Activated naive CD4-positive, alpha-beta T cell (primary cell): Measurements from ENCODE around the gene ADCY2.

Experiments used
- DNase-seq, 4 experiments: peaks; one replicate each; lab custom pipeline; 2025; lab: John Stamatoyannopoulos, UW

ADCY2 gene

DNA sequence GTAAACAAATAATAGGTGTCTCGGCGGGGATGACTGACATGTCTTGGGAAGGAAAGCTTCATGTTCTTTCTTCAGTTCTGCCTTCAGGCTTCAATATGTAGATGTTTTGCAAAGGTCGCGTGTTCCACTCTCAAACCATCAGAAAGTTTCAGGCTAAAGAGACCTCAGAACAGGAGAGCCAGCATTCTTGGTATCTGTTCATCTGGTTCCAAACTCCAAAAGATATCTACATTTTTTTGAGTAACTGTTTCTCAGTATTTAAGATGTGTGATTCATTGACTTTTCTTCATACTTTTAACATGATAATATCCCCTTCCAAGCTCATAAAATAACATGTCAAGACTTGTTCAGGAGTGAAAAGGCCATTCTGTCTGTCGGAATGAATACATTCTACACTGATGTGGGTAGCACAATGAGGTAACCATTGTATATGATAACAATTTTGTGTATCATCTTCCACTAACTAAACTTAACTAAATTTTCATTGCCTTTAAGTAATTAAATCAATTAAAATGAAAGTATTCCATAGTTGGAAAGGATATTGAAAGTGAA, 271.4 kb downstream of the ADCY2 start:
- DNase-seq = no peak

DNA sequence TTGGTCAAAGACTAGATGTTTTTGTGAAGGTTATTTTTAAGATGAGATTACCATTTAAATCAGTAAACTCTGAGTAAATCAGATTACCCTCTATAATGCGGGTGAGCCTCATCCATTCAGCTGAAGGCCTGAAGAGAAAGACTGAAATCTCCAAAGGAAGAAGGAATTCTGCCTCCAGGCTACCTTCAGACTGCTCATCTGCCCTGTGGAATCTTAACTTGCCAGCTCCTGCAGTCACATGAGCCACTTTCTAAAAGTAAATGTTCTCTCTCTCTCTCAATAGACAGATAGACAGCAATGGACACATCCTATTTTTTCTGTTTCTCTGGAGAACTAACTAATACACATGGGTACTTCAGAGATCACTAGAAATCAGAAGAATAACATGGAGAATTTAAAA, 272.2 kb downstream of the ADCY2 start:
- DNase-seq = no peak

DNA sequence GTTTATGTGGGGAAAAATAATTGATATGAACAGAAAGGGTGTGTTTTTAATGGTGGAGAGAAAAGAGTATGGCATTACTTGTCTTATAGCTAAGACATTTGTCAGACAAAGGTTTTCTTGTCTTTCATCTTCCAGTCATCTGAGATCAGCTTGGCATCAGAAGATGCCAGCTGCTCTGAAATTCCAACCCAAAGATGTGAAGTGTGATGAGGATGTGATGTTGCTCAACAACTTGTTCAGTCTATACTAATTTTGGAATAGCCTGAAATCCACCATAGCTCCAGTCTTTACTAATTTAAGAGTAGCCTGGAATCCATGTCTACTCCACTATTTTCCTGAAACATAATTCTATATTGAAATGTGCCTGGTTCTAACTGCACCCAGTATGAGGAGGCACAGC, 272.7 kb downstream of the ADCY2 start:
- DNase-seq = no peak

DNA sequence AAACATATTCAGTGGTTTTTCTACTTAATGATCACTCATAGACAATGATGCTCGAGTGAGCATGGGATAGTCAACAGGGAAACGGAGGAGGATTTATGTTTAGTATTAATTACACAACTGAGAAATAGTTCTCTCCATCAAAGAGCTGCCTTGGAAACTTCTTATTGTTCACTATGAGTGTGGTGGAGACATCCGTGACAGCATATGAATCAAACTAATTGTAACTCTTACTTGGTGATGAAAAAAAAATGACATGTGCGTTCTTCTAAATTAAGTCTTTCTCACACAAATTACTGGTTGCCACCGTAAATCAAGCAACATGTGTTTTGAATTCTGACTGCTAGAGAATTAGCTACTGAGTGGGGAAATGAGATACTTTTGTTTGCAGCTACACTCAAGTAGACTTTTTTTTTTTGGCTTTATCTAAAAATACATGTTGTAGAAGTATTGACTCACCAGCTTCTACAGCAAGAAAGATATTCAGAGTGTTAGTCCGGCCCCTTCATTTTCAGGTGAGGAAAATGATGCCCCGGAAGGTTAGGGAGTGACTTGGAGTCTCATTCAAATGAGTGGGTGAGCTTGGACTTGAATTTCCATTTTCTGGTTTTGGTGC, 275.5 kb downstream of the ADCY2 start:
- no peak for DNase-seq

DNA sequence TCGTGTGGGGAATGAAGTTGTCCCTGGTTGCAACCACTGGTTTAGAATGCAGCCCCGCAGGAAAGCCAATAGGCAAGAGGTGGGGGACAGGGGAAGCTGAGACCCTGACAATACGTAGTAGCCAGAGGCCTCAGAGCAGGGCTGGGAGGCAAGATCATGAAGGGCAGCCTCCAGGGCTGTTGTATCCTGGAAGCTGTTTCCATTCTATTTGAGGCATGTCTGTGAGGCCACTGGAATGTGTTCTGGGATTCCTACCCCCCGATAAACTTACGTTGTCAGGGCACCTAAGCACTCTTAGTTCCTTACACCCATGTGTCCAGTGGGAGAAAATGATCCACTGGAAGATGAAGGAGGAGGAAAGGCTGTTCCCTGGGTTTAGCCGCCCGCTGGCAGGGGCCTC, 277.7 kb downstream of the ADCY2 start:
- peak in 1 of 4 experiments; percentile 1 for DNase-seq

DNA sequence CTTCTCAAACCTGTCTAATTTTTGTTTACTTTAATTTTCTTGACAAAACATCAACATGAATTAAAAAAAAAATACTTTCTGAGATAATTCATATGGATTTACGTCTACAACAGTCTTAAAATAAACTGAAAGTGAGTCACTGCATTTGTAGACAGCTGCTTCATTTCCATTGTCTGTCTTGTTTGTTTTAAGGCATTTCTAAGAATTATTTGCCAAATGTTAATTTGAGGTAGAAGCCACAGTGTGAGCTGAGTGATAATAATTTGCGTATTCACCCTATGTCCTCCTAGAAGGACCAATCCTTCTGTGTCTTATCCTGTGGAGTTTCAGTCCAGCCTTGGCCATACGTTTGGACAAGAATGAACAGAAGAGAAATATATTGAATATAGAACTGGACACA, 280.5 kb downstream of the ADCY2 start:
- DNase-seq = no peak

DNA sequence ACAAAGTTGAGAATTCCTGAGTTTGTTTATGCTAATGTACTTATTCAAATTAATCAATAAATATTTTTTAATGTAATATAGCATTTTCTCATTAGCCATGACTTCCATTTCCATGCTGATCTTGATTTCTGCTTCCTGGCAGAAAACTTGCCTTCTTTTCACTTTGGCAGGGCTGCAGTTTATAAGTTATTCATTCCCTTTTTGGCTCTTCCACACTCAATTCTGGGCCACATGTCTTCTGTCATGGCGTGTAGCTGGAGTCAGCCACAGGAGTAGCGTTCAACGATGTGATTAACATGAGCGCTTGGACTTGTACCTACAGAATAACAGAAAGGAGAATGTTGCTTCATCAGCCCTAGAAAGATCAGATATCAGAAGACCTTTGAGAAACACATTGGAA, 282.1 kb downstream of the ADCY2 start:
- DNase-seq = no peak

DNA sequence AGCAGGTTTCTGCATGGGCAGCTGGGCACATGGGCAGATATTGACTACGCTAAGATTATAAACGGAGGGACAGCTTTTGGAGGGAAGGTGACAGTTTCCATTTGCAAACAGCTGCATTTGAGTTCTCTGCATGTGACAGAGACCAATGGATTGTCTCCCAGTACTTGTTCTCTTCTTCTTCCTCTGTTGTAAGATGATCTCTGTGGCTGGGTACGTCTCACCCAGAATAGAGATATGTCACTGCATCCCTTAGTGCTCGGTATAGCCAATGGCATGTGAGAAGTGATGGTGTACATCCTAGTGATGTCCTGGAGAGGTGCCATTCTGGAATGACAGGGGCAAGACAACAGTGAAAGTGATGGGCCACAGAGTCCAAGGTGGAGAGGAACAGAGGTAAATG, 283.7 kb downstream of the ADCY2 start:
- no peak for DNase-seq

DNA sequence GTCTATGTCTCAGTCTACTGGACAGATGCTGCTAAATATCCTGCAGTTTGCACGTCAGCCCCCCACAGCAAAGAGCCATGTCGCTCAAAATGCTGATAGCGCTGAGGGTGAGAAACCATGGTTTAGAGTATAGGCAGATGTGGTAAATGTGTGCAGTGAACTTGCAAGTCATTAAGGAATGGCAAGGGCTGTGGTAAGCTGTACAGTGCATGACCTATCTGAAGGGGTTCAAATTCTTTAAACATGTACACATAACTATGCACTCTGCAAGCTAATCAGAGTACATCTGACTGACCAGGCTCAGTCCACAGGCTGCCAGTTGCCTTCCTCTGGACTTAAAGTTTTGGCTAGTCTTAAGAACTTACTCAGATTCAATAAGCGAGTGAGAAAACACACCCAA, 284.3 kb downstream of the ADCY2 start:
- DNase-seq = no peak

DNA sequence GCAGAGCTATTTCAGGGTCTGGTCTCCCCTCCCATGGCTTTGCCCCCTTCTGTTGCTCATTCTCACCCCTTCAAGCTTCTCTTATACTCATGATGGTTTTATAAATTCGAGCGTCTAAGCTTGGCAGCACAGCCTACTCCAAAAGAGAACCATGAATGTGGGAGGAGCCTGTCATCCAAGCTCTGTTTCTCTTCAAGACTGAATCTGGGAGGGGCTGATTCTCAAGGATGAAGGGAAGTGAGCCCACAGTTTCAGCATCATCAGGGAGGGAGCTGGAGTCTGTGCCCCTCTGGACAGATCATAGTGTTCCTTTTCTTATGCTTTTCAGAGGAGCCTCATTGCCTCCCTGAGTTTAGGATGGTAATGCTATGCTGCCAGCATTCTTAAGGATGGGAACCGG, 286.4 kb downstream of the ADCY2 start:
- DNase-seq = no peak

DNA sequence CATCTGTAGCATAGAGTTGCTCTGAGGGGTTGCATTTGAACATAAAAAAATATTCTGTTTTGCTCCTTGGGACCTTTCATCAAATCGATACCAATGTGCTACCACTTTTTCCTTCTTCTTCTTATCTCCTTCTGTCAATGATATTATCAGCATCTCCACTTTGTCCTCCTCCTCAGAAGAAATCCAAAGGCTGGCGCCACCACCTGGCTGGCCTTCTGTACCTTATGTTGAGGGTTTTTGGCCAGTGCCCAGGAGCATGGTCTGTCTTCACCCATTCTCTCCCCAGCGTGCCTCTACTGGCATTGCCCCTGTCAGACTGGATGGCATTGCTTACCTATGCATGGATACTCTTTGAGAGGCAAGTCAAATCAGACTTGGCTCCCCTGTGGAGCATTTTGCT, 287.8 kb downstream of the ADCY2 start:
- DNase-seq = no peak

DNA sequence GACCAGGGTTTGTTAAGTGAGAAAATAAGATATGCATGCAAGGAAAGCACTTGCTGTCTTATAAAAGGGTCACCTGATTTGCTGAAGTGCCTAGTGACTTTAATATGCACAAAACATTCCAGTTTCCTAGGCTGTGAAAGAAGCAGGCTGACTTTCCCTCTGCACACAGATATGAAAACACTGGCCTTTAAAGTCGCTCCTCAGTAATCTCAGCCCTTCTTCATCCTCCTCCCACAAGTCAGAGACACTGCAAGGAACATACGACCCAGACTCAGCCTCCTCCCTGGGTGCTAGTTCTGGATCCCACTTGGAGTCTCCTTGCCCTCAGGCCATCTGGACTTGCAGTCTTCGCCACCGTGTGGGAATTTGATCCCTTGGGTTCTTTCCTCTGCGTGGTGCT, 288.9 kb downstream of the ADCY2 start:
- DNase-seq = no peak

DNA sequence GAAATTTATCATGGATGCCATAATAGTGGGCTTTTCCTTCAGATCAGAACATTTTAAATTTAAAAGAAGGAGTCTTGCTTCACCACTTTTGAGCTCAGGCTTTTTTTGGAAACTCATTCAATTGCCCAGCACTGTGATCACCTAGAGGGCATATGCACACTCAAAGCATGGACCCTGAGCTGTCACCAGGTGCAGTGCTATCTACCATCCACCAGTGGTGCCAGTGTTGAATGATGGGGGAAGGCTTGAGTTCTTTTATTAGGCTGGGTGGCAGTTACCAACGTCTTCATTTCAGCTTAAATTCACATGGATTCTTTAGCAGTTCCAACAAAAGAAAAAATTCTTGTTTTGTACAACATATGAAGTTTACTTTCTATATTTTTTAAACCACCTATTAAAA, 290.9 kb downstream of the ADCY2 start:
- DNase-seq = no peak

DNA sequence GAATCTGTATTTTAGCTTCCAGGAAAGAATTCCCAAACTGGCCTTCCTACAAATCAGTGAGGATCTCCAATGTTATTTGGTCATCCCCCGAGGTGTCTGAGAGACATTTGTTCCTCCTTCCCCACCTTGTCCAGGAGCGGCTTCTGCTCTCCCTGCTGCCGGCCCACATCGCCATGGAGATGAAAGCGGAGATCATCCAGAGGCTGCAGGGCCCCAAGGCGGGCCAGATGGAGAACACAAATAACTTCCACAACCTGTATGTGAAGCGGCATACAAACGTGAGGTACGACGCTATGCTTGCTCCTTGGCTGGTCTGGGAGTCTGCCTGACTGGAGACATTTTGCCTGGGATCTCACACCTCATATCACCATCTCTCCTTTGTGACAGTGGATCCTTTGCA, 294.6 kb downstream of the ADCY2 start:
- no peak for DNase-seq

DNA sequence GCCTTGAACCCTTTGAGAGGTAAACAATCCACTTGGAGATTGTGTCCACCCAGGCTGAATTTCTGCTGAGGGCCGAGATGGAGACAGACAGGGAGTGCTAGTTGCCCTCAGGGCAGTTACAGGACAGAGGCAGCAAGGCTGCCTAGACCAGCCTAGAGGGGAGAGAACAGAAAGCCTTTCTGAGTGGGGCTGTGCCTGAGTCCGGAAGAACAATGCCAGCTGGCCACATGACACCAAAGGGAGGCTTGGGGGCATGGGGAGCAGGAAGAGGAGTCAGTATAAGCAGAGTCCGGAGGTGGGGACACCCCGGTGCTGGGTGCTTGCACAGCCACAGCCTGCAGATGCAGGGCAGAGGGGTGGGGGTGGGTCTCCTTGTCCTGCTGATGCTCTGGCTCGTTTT, 309.3 kb downstream of the ADCY2 start:
- no peak for DNase-seq

DNA sequence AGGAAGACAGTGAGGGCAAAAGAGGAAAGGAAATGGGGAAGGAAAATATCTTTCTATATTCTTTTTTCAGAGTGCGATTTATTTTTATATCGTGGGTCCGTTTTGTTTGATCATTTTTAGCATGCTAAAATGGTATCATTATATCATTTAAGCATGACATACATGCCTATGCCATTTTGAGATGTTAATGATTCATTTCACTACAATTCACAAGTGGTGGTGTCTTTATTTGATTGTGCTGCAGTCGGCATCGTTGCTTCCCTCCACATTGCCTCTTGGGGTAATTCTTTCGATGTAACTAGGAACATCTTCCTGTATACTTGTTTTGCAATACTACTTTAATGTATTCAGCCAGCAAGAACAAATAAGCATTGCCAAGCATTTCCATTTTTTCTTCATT, 309.8 kb downstream of the ADCY2 start:
- no peak for DNase-seq

DNA sequence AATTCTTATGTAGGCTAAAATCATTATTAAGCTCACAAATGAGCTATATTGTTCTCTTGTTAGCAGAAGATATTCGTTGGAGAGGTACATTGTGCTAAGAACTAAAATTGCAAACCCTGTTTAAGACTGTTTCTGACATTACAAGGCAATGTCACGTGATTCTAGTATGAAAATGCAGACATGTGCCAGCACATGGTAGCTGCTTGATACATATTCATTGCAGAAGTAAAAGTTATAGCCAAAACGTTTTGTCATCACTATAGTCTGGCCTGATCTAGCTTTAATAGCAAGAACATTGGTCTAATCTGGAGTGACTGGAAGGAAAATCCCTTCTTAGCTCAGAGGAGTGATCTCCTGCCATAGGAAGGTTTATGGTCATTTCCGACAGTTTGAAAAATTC, 310.3 kb downstream of the ADCY2 start:
- no peak for DNase-seq

DNA sequence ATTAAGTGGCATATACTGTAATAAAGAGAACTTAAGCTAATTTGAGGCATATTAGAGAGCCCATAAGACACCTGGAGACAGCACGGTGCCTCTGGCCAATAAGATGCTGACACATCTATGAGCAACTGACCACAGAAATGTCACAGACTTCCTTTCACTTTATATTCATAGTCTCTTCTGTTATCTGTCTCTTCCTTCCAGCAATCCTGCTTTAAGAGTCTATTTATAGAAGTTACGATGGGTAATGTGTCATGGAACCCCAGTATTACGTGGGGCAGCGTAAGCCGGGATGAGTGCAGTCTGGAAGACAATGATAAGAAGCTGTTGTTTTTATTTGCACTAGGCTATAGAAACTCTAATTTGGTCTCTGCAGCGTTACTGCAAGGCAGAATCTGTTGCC, 318.2 kb downstream of the ADCY2 start:
- DNase-seq = no peak

DNA sequence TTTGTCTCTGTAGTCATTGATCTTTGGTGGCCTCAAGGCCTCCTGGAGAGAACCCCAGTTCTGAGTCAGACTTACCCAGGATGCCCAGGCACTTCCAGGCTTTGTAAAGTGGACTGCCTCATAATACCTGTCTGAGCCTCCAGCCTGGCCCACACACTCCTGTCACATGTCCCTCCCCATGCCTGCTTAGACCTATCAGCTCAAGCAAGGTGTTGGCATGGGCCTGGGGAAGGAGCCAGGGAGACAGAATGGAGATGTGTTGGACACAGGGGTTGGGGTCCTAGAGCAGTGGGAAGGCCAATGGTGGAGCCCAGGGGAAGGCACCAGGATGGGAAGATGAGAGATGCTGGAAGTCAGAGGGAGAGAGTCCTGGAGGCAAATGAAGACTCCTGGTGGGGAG, 318.8 kb downstream of the ADCY2 start:
- DNase-seq = no peak

DNA sequence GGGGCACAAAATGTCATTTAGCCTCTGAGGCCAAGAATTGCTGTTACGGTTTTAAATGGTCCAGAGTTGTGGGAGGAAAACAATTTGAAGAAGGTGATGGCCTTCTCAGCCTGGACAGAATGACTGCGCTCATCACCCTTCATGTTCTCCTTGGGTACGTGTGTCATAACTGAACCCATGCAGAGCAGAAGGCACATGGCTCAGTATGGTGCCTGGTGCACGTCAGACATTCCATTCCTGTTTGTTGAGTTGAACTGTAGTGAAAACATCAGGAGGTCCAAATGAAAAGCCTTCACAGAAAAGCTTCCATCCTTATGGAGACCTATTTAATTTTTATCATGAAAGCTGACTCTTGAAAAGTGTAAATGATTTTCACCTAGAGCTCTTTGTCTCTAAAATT, 321.8 kb downstream of the ADCY2 start:
- DNase-seq = no peak

DNA sequence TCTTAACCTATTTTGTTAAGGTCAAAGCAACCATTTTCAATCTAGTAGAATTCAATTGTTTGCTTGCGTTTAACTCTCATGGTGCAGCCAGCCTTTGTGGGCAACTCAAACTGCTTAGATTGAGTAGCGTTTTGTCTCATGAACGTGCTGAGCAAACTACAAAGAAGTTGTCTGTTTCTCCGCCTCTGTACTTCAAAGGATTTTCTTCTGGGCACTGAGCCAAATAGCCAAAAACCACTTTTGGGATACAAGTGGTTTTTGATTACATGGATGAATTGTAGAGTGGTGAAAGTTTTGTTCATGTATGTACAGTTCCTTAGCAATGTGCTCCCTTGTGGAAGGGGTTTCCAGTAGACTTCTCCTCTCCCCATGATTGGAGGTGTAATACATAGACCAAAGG, 332.1 kb downstream of the ADCY2 start:
- no peak for DNase-seq

DNA sequence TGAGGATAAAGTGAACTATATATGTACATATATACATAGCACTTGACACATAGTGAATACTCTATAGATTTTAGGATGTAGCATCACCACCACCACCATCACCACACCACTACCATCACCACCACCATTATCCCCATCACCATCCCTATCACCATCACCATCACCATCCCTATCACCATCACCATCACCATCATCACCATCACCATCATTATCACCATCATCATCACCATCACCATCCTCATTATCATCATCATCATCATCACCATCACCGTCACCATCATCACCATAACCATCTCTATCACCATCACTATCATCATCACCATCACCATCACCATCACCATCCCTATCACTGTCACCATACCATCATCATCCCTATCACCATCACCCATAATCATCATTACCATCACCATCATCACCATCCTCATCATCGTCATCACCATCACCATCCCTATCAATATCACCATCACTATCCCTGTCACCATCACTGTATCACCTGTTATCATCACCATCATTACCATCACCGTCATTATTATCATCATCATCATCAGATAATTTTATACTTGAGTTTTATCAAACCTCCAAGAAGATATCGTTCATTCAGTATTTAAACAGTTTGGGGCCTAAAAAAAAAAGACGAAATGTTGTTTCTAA, 345.6 kb downstream of the ADCY2 start:
- no peak for DNase-seq

DNA sequence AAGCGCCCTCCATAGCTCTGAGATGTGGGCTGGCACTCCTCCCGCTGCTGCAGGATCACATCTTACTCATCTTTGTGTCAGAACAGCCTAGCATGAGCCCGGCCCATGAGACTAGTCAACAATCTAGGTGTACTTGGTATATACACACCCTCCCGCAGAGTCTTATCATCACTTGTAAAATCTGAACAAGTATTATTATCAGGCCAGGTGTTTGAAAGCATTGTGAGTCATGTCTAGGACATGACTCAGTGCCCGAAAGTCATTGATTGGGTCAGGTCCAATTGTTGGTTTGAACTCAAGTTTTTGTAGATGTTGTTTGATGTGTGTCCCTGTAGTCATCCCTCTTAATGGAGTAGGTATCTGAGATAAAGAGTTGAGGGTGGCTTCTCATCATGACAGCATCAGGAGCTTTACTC, 346.3 kb downstream of the ADCY2 start:
- no peak for DNase-seq
